Immature natural killer cell (primary cell): ENCODE measurements around the gene ABLIM2. TPM values are rescaled to one million over a fixed set of nuclear protein-coding genes. Genes with fewer than 3 reads are reported as not detected.

Experiments
- DNase-seq, 3 donors: peaks; one replicate each; pipeline ENCODE4 v3.0.0; 2022; ENCODE audit warnings: mixed read lengths in 1 of 3
- H3K27ac Mint-ChIP-seq, 6 donors: one replicate each; pipeline ENCODE4 v1.8.0; 2020; ENCODE audit warnings: mixed read lengths in 6 of 6, mild to moderate bottlenecking in 5 of 6, inconsistent platforms in 4 of 6, moderate library complexity in 3 of 6
- H3K27me3 Mint-ChIP-seq, 3 donors: one replicate each; pipeline ENCODE4 v1.8.0; 2020 to 2021; ENCODE audit warnings: low read depth in 3 of 3, mild to moderate bottlenecking in 3 of 3, mixed read lengths in 3 of 3, moderate library complexity in 3 of 3, inconsistent platforms in 1 of 3
- H3K36me3 Mint-ChIP-seq, 3 donors: one replicate each; pipeline ENCODE4 v1.8.0; 2020; ENCODE audit warnings: mixed read lengths in 3 of 3, inconsistent platforms in 2 of 3, mild to moderate bottlenecking in 2 of 3
- H3K4me1 Mint-ChIP-seq, 2 donors: one replicate each; pipeline ENCODE4 v1.8.0; 2020; ENCODE audit warnings: inconsistent platforms in 2 of 2, mild to moderate bottlenecking in 2 of 2, mixed read lengths in 2 of 2, moderate library complexity in 1 of 2
- H3K4me3 Mint-ChIP-seq, 5 donors: one replicate each; pipeline ENCODE4 v1.8.0; 2020; ENCODE audit warnings: mild to moderate bottlenecking in 5 of 5, mixed read lengths in 5 of 5, inconsistent platforms in 3 of 5, moderate library complexity in 3 of 5
- H3K9me3 Mint-ChIP-seq, 6 donors: one replicate each; pipeline ENCODE4 v1.8.0; 2020; ENCODE audit warnings: mild to moderate bottlenecking in 6 of 6, mixed read lengths in 6 of 6, inconsistent platforms in 4 of 6, moderate library complexity in 3 of 6
- polyA plus RNA-seq, 3 donors: library from polyadenylated mRNA; unstranded; fragments of 300-500 nt; fragmentation: Illumina TruSeq; gene quantifications; one replicate each; pipeline ENCODE4 v1.2.3, GENCODE V29; 2021

ABLIM2 gene
- polyA plus RNA-seq, 3 donors from 2014 or later: 0.27 to 4.1 (median 0.43) TPM

GRCh38 chr4:8198906-8199593 lies 40.4 kb upstream of the ABLIM2 start, which contains the start of gene SH3TC1:
Gene SH3TC1 (plus strand): TSS chr4:8199290. CDS start chr4:8205195, 5,905 bp downstream.
- peaks cover 42 to 46% of the 10 kb centered on the region in 2 donors for H3K4me1 Mint-ChIP-seq
- H3K27me3 Mint-ChIP-seq: peaks cover 0 to 6% (median 3%) of the 10 kb centered on the region in 3 donors
- H3K36me3 Mint-ChIP-seq: no peaks in the 10 kb centered on the region
- H3K4me3 Mint-ChIP-seq: peak within 1 kb of the TSS; percentile 92 to 97 (median 96)
- peak within 1 kb of the TSS; percentile 89 to 97 (median 92) for H3K27ac Mint-ChIP-seq
- no peaks in the 10 kb centered on the region for H3K9me3 Mint-ChIP-seq
- peak; percentile 70 to 74 (median 72) for DNase-seq

GRCh38 chr4:8198206-8198905 lies 39.7 kb upstream of the ABLIM2 start:
- Mint-ChIP-seq H3K27ac (peak overlapping the region; percentile 89 to 92 (median 91)), H3K4me3 (peak overlapping the region; percentile 92 to 97 (median 96)), H3K9me3 (no peaks in the 10 kb centered on the region), H3K4me1 (peaks cover 42 to 49% of the 10 kb centered on the region in 2 donors), H3K27me3 (peaks cover 1 to 6% (median 3%) of the 10 kb centered on the region in 3 donors), H3K36me3 (no peaks in the 10 kb centered on the region)
- no peak for DNase-seq

GRCh38 chr4:8197521-8197920 lies 38.9 kb upstream of the ABLIM2 start:
- H3K4me1 Mint-ChIP-seq: peaks cover 49 to 58% of the 10 kb centered on the region in 2 donors
- DNase-seq: no peak
- H3K27me3 Mint-ChIP-seq: peaks cover 2 to 7% (median 3%) of the 10 kb centered on the region in 3 donors
- no peaks in the 10 kb centered on the region for H3K36me3 Mint-ChIP-seq
- H3K27ac Mint-ChIP-seq: peak overlapping the region in 1 of 6 donors; percentile 91
- peak overlapping the region in 1 of 5 donors; percentile 93 for H3K4me3 Mint-ChIP-seq
- no peaks in the 10 kb centered on the region for H3K9me3 Mint-ChIP-seq

GRCh38 chr4:8195841-8196458 lies 37.3 kb upstream of the ABLIM2 start:
- Mint-ChIP-seq H3K4me1 (peaks cover 45 to 52% of the 10 kb centered on the region in 2 donors), H3K9me3 (no peaks in the 10 kb centered on the region), H3K27ac (no peak overlapping the region), H3K36me3 (no peaks in the 10 kb centered on the region), H3K4me3 (no peak overlapping the region), H3K27me3 (peaks cover 2 to 5% (median 3%) of the 10 kb centered on the region in 3 donors)
- no peak for DNase-seq

GRCh38 chr4:8195431-8195830 lies 36.8 kb upstream of the ABLIM2 start:
- Mint-ChIP-seq H3K9me3 (no peaks in the 10 kb centered on the region), H3K27ac (no peak overlapping the region), H3K36me3 (no peaks in the 10 kb centered on the region), H3K4me3 (no peak overlapping the region), H3K4me1 (peaks cover 42 to 49% of the 10 kb centered on the region in 2 donors), H3K27me3 (peaks cover 2 to 5% (median 3%) of the 10 kb centered on the region in 3 donors)
- no peak for DNase-seq

GRCh38 chr4:8194306-8195242 lies 36.0 kb upstream of the ABLIM2 start:
- Mint-ChIP-seq H3K4me3 (no peak overlapping the region), H3K36me3 (no peaks in the 10 kb centered on the region), H3K9me3 (no peaks in the 10 kb centered on the region), H3K27me3 (peaks cover 2 to 5% (median 3%) of the 10 kb centered on the region in 3 donors), H3K27ac (peak overlapping the region in 1 of 6 donors; percentile 56), H3K4me1 (peaks cover 33 to 40% of the 10 kb centered on the region in 2 donors)
- DNase-seq: no peak

GRCh38 chr4:8192748-8193738 lies 34.4 kb upstream of the ABLIM2 start:
- DNase-seq: peak; percentile 47 to 60 (median 53)
- peak overlapping the region in 3 of 6 donors; percentile 72 to 78 (median 78) for H3K27ac Mint-ChIP-seq
- H3K9me3 Mint-ChIP-seq: no peaks in the 10 kb centered on the region
- H3K4me3 Mint-ChIP-seq: peak overlapping the region in 4 of 5 donors; percentile 0 to 46 (median 22)
- H3K36me3 Mint-ChIP-seq: no peaks in the 10 kb centered on the region
- peaks cover 2 to 3% (median 2%) of the 10 kb centered on the region in 3 donors for H3K27me3 Mint-ChIP-seq
- peaks cover 20 to 25% of the 10 kb centered on the region in 2 donors for H3K4me1 Mint-ChIP-seq

- peaks cover 18 to 24% of the 10 kb centered on the region in 2 donors for H3K4me1 Mint-ChIP-seq
- H3K27ac Mint-ChIP-seq: peak overlapping the region in 1 of 6 donors; percentile 19
Measured at GRCh38 chr4:8191136-8191747, 32.6 kb upstream of the ABLIM2 start.

GRCh38 chr4:8189551-8190466 lies 31.2 kb upstream of the ABLIM2 start:
- H3K9me3 Mint-ChIP-seq: no peaks in the 10 kb centered on the region
- no peak for DNase-seq
- H3K4me3 Mint-ChIP-seq: no peak overlapping the region
- H3K36me3 Mint-ChIP-seq: no peaks in the 10 kb centered on the region
- H3K27ac Mint-ChIP-seq: no peak overlapping the region
- H3K4me1 Mint-ChIP-seq: peaks cover 18 to 24% of the 10 kb centered on the region in 2 donors
- H3K27me3 Mint-ChIP-seq: peaks cover 2 to 4% (median 2%) of the 10 kb centered on the region in 3 donors

More at GRCh38 chr4:8191136-8191747, 32.6 kb upstream of the ABLIM2 start:
- H3K4me3 Mint-ChIP-seq: peak overlapping the region; percentile 14 to 44 (median 33)
- H3K36me3 Mint-ChIP-seq: no peaks in the 10 kb centered on the region
- H3K27me3 Mint-ChIP-seq: peaks cover 2 to 3% (median 2%) of the 10 kb centered on the region in 3 donors
- no peak for DNase-seq
- no peaks in the 10 kb centered on the region for H3K9me3 Mint-ChIP-seq

- DNase-seq: no peak
- no peaks in the 10 kb centered on the region for H3K36me3 Mint-ChIP-seq
- peaks cover 18 to 24% of the 10 kb centered on the region in 2 donors for H3K4me1 Mint-ChIP-seq
- H3K9me3 Mint-ChIP-seq: no peaks in the 10 kb centered on the region
- no peak overlapping the region for H3K4me3 Mint-ChIP-seq
- H3K27ac Mint-ChIP-seq: no peak overlapping the region
- H3K27me3 Mint-ChIP-seq: peaks cover 2 to 4% (median 4%) of the 10 kb centered on the region in 3 donors
Measured at GRCh38 chr4:8188743-8189550, 30.3 kb upstream of the ABLIM2 start.
